ENCODE measurements around the gene ZPBP2.

DNA sequence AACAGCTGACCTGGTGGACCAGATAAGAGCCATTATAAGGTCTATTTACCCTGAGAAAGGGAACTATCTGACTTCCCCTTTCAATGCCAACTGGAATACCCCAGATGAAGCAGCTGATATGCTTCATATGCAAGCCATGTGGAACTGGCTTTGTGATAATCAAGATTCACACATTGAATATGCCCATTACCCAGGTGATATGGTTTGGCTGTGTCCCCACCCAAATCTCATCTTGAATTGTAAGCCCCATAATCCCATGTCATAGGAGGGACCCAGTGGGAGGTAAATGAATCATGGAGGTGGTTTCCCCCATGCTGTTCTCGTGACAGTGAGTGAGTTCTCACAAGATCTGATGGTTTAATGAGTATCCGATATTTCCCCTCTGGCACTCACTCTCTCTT, 46.0 kb upstream of the ZPBP2 start:
- TF ChIP-seq, protein P1, sequence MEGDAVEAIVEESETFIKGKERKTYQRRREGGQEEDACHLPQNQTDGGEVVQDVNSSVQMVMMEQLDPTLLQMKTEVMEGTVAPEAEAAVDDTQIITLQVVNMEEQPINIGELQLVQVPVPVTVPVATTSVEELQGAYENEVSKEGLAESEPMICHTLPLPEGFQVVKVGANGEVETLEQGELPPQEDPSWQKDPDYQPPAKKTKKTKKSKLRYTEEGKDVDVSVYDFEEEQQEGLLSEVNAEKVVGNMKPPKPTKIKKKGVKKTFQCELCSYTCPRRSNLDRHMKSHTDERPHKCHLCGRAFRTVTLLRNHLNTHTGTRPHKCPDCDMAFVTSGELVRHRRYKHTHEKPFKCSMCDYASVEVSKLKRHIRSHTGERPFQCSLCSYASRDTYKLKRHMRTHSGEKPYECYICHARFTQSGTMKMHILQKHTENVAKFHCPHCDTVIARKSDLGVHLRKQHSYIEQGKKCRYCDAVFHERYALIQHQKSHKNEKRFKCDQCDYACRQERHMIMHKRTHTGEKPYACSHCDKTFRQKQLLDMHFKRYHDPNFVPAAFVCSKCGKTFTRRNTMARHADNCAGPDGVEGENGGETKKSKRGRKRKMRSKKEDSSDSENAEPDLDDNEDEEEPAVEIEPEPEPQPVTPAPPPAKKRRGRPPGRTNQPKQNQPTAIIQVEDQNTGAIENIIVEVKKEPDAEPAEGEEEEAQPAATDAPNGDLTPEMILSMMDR (IDR thresholded peaks at IDR 0.05; ENCODE audit: low read depth, low read length, poor library complexity, severe bottlenecking) = no peak
- no peak for TF ChIP-seq EZH2phosphoT487 (IDR thresholded peaks at IDR 0.05; ENCODE audit: borderline replicate concordance, low read length)

Measured in DOHH2 (cell line).